GM12878 (cell line): Measurements from ENCODE around the gene DAB2IP. TPM values are rescaled to one million over a fixed set of nuclear protein-coding genes. Genes with fewer than 3 reads are reported as not detected.

Experiments
- ATF3 ChIP-seq: IDR thresholded peaks from 2 replicates; pipeline ENCODE4 v1.6.1; 2011; ENCODE audit warnings: low read depth, mild to moderate bottlenecking, low read length, moderate library complexity, borderline replicate concordance; ENCODE audit errors: extremely low read depth
- CEBPB ChIP-seq, 2 experiments: fragments of 150-350 bp in 1 of 2; IDR thresholded peaks; 2 replicates each; pipeline ENCODE4 v1.6.1; 2012 to 2014; ENCODE audit warnings: low read depth in 2 of 2, low read length in 2 of 2, borderline replicate concordance in 1 of 2, inconsistent platforms in 1 of 2
- CUX1 ChIP-seq: IDR thresholded peaks from 2 replicates; pipeline ENCODE4 v1.6.1; 2012; ENCODE audit warnings: improper control_type of control experiment, low read depth, low read length; ENCODE audit not compliant: insufficient replicate concordance
- MYC ChIP-seq: IDR thresholded peaks from 2 replicates; pipeline ENCODE4 v1.6.1; 2011; ENCODE audit warnings: mild to moderate bottlenecking, low read length, moderate library complexity, inconsistent platforms; ENCODE audit not compliant: insufficient read depth, insufficient replicate concordance, insufficient read length, severe bottlenecking
- ZNF687 ChIP-seq: fragments of 450-650 bp; IDR thresholded peaks from 2 replicates; pipeline ENCODE4 v1.6.1; 2017; ENCODE audit warnings: mild to moderate bottlenecking, moderate library complexity
- polyA plus RNA-seq, 11 experiments: library from polyadenylated mRNA; depleted of rRNA in 4 of 11; unstranded in 6 of 11; stranded (reverse) in 5 of 11; fragments of >200 nt; fragmentation: Nextera tagmentation in 4 of 11; fragmentation: Illumina TruSeq in 1 of 11; extraction: Ambion mirVana in 4 of 11; extraction: Trizol in 1 of 11; gene quantifications; 1 replicate in 1 of 11; 2 replicates in 10 of 11; pipeline versions ENCODE4 v1.2.1 to v1.2.3, GENCODE V29; 2011 to 2016; ENCODE audit warnings: inconsistent platforms in 2 of 11, missing spikeins in 2 of 11, low read depth in 1 of 11
- total RNA-seq, 4 experiments: library from RNA; depleted of rRNA in 3 of 4; stranded (reverse); fragments of >200 nt in 3 of 4; fragmentation: Illumina TruSeq in 1 of 4; extraction: Trizol in 1 of 4; gene quantifications; 2 replicates each; pipeline versions ENCODE4 v1.2.1 to v1.2.3, GENCODE V29; 2013 to 2021

DAB2IP gene
- total and polyA plus RNA-seq, 10 of the 15 experiments (the other 5 are each of a cell fraction or from before 2014, with no cell fraction given): 0.03 to 0.38 (median 0.14) TPM; not detected in 6

- TF ChIP-seq CUX1: no peak
- TF ChIP-seq ATF3: no peak
- TF ChIP-seq ZNF687: no peak
- no peak for TF ChIP-seq CEBPB (IDR thresholded peaks at IDR 0.05; ENCODE audit: borderline replicate concordance in 1 of 2, low read depth in 2 of 2, low read length in 2 of 2)
- no peak for TF ChIP-seq MYC
Measured at GRCh38 chr9:121771418-121771817, 120.0 kb downstream of the DAB2IP start (continued).
